ENCODE measurements around the gene BTBD2. TPM values are rescaled to one million over a fixed set of nuclear protein-coding genes. Genes with fewer than 3 reads are reported as not detected.

BTBD2 gene
- polyA plus RNA-seq, 1 donor (not counting 4 experiments of a cell fraction or from before 2014, with no cell fraction given): 22.3 TPM

DNA sequence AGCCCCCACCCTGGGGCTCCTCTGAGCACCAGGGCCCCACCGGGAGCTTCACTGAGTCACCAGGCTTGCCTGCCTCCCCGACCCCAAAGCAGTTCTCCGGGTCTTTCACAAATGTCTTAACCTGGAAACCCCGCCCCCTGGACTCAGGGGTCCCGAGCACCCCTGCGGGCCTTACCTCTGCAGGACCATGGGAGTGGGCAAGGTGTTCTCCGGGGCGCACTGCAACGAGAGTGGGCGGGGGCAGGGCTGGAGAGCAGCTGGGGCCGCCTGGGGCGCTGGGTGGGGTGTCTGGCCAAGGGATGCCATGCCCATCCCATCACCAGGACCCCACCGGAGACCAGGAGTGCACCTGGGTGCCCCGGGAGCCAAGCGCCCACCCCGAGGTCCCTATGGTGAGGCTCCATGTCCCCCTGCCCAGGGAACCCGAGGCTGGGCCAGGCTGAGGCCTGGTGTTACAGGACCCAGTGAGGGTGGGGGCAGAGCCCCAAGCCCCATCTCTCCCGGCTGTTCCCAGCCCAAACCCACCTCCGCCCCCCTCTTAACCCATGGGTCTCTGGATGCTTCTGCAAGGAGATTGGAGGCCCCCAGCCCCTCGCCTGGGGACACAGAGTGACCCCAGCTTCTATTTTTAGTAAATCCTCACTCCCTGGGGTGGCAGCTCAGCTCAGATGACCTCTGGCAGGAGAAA is 24.6 kb upstream of the BTBD2 start:
- Histone ChIP-seq H3K9ac (ENCODE audit: control insufficient read depth, extremely low read depth, insufficient read depth, low read length) (no peak overlapping the region), H3K9me1 (ENCODE audit: control insufficient read depth, extremely low read depth, insufficient read depth, low read length) (no peaks in the 10 kb centered on the region), H2AFZ (ENCODE audit: control insufficient read depth, low read length) (no peak overlapping the region), H4K20me1 (ENCODE audit: control insufficient read depth, extremely low read depth, insufficient read depth, low read length) (peaks cover 3% of the 10 kb centered on the region), H3K4me1 (ENCODE audit: control insufficient read depth, extremely low read depth, insufficient read depth, low read length) (peaks cover 17% of the 10 kb centered on the region), H3K27ac (ENCODE audit: control insufficient read depth, insufficient read depth, low read length) (no peak overlapping the region), H3K27me3 (ENCODE audit: control insufficient read depth, extremely low read depth, insufficient read depth, low read length) (no peaks in the 10 kb centered on the region), H3K79me2 (ENCODE audit: control insufficient read depth, insufficient read depth, low read length) (no peaks in the 10 kb centered on the region), H3K36me3 (ENCODE audit: control insufficient read depth in 2 of 2, extremely low read depth in 1 of 2, insufficient read depth in 2 of 2, low read length in 2 of 2) (peaks cover 34 to 41% of the 10 kb centered on the region in 2 experiments), H3K4me3 (ENCODE audit: control insufficient read depth in 2 of 3, extremely low read depth in 1 of 3, insufficient read depth in 2 of 3, low read depth in 1 of 3, low read length in 3 of 3) (no peak overlapping the region), H3K4me2 (ENCODE audit: control insufficient read depth, extremely low read depth, insufficient read depth, low read depth, low read length) (no peak overlapping the region), H3K9me3 (ENCODE audit: control insufficient read depth, low read depth, low read length) (no peaks in the 10 kb centered on the region)
- FAIRE-seq: no peak
- dilution Hi-C loops (cut with MboI; ENCODE audit: extremely low pct_ligation_motif_present, low sequenced_read_pairs): no loop called here
- DNase-seq (ENCODE audit: low read depth, low spot score): no peak
- TF ChIP-seq EZH2 (IDR thresholded peaks at IDR 0.05; ENCODE audit: low read length) (no peak), CTCF (optimal IDR thresholded peaks at IDR 0.05 in 1 of 3, IDR thresholded peaks at IDR 0.05 in 1 of 3, conservative IDR thresholded peaks at IDR 0.05 in 1 of 3; ENCODE audit: extremely low read depth in 1 of 3, insufficient read depth in 2 of 3, low read length in 3 of 3) (no peak)

GRCh38 chr19:2039089-2039958 is 23.8 kb upstream of the BTBD2 start:
- Histone ChIP-seq H2AFZ (ENCODE audit: control insufficient read depth, low read length) (no peak overlapping the region), H3K4me2 (ENCODE audit: control insufficient read depth, extremely low read depth, insufficient read depth, low read depth, low read length) (no peak overlapping the region), H3K9me3 (ENCODE audit: control insufficient read depth, low read depth, low read length) (no peaks in the 10 kb centered on the region), H3K9ac (ENCODE audit: control insufficient read depth, extremely low read depth, insufficient read depth, low read length) (no peak overlapping the region), H3K27me3 (ENCODE audit: control insufficient read depth, extremely low read depth, insufficient read depth, low read length) (no peaks in the 10 kb centered on the region), H3K9me1 (ENCODE audit: control insufficient read depth, extremely low read depth, insufficient read depth, low read length) (no peaks in the 10 kb centered on the region), H3K27ac (ENCODE audit: control insufficient read depth, insufficient read depth, low read length) (no peak overlapping the region), H4K20me1 (ENCODE audit: control insufficient read depth, extremely low read depth, insufficient read depth, low read length) (peaks cover 3% of the 10 kb centered on the region), H3K4me3 (ENCODE audit: control insufficient read depth in 2 of 3, extremely low read depth in 1 of 3, insufficient read depth in 2 of 3, low read depth in 1 of 3, low read length in 3 of 3) (no peak overlapping the region), H3K79me2 (ENCODE audit: control insufficient read depth, insufficient read depth, low read length) (no peaks in the 10 kb centered on the region), H3K36me3 (ENCODE audit: control insufficient read depth in 2 of 2, extremely low read depth in 1 of 2, insufficient read depth in 2 of 2, low read length in 2 of 2) (peaks cover 27 to 34% of the 10 kb centered on the region in 2 experiments), H3K4me1 (ENCODE audit: control insufficient read depth, extremely low read depth, insufficient read depth, low read length) (peaks cover 17% of the 10 kb centered on the region)
- TF ChIP-seq EZH2 (IDR thresholded peaks at IDR 0.05; ENCODE audit: low read length): no peak
- TF ChIP-seq CTCF (optimal IDR thresholded peaks at IDR 0.05 in 1 of 3, IDR thresholded peaks at IDR 0.05 in 1 of 3, conservative IDR thresholded peaks at IDR 0.05 in 1 of 3; ENCODE audit: extremely low read depth in 1 of 3, insufficient read depth in 2 of 3, low read length in 3 of 3): no peak
- FAIRE-seq: no peak
- dilution Hi-C loops (cut with MboI; ENCODE audit: extremely low pct_ligation_motif_present, low sequenced_read_pairs): no loop called here
- DNase-seq (ENCODE audit: low read depth, low spot score): no peak
